HG03439 (cell line): ENCODE results near the gene FAM98C.

Experiments
- ATAC-seq: cut with Tn5 transposase; IDR thresholded peaks from one replicate; pipeline ENCODE4 v1.9.1; 2021; ENCODE audit warnings: mild to moderate bottlenecking, moderate library complexity; ENCODE audit not compliant: unreplicated experiment

The FAM98C gene

GRCh38 chr19:38377052-38377451, 25.8 kb upstream of the FAM98C start:
- ATAC-seq, result no peak

GRCh38 chr19:38378866-38379265, 24.0 kb upstream of the FAM98C start:
- ATAC-seq, result no peak

GRCh38 chr19:38381138-38381537, 21.8 kb upstream of the FAM98C start:
- no peak for ATAC-seq

- ATAC-seq, result no peak
Observed at GRCh38 chr19:38383184-38383583, 19.7 kb upstream of the FAM98C start.

- ATAC-seq, result no peak
Observed at GRCh38 chr19:38383743-38384142, 19.1 kb upstream of the FAM98C start.

- ATAC-seq, result no peak
Observed at GRCh38 chr19:38384209-38385027, 18.5 kb upstream of the FAM98C start.

GRCh38 chr19:38385057-38385803, 17.7 kb upstream of the FAM98C start:
- no peak for ATAC-seq

- no peak for ATAC-seq
Observed at GRCh38 chr19:38385804-38386257, 17.1 kb upstream of the FAM98C start.

- ATAC-seq, result no peak
Observed at GRCh38 chr19:38386300-38386970, 16.5 kb upstream of the FAM98C start.

GRCh38 chr19:38386971-38387549, 15.8 kb upstream of the FAM98C start:
- ATAC-seq, result no peak

- ATAC-seq, result peak; percentile 45
Observed at GRCh38 chr19:38387550-38388348, 15.1 kb upstream of the FAM98C start, which contains the start of gene GGN. TSS of gene GGN (minus strand) at chr19:38388034. CDS start at chr19:38387261, 773 bp downstream.

GRCh38 chr19:38388349-38389100, 14.4 kb upstream of the FAM98C start, which contains the start of gene SPRED3:
TSS of gene SPRED3 (plus strand) at chr19:38388697. CDS start at chr19:38390303, 1,606 bp downstream.
- no peak for ATAC-seq

- ATAC-seq, result no peak
Observed at GRCh38 chr19:38389101-38389925, 13.6 kb upstream of the FAM98C start.

- no peak for ATAC-seq
Observed at GRCh38 chr19:38389957-38390924, 12.7 kb upstream of the FAM98C start.

GRCh38 chr19:38391911-38392464, 10.9 kb upstream of the FAM98C start:
- no peak for ATAC-seq

- no peak for ATAC-seq
Observed at GRCh38 chr19:38392707-38393308, 10.1 kb upstream of the FAM98C start.

- no peak for ATAC-seq
Observed at GRCh38 chr19:38394488-38394887, 8.4 kb upstream of the FAM98C start.
